K562 (cell line): ENCODE measurements around the gene JSRP1. TPM values are rescaled to one million over a fixed set of nuclear protein-coding genes. Genes with fewer than 3 reads are reported as not detected.

Experiments used
- ATAC-seq: fragments of 200-7000 bp; cut with Tn5 transposase; 3 replicates; pipeline ENCODE4 v1.9.1; 2020; ENCODE audit warnings: moderate library complexity
- BruUV-seq: library from RNA; stranded (reverse); fragments of 400-500 nt; replicated peaks from 2 replicates; lab custom pipeline; 2021; lab: Mats Ljungman, UMichigan
- CTCF ChIA-PET: fragments of 300-600 bp; formaldehyde crosslinking; extraction: SDS; loops from one replicate; lab custom pipeline; 2021; ENCODE audit warnings: low intra/inter-chr PET ratio; lab: Yijun Ruan, JAX
- POLR2A ChIA-PET: fragments of 300-600, 350-650 bp; sonication (Branson Sonifier 250); formaldehyde crosslinking; extraction: SDS; loops from one replicate; lab custom pipeline; 2021; ENCODE audit warnings: antibody characterized with exemption, inconsistent platforms; lab: Yijun Ruan, JAX
- DNase-seq, 4 experiments: peaks; one replicate each; pipeline versions ENCODE4 v3.0.0 to v3.0.0-alpha.2; 2011 to 2018; ENCODE audit warnings: low spot score in 3 of 4, mixed read lengths in 3 of 4; ENCODE audit errors: extremely low read depth in 1 of 4
- FAIRE-seq: peaks from 2 replicates; lab custom pipeline; 2011; peaks lifted over from hg19 to GRCh38; lab: Jason Lieb, UNC
- H2AFZ ChIP-seq: 2 replicates; pipeline ENCODE4 v1.6.0; 2011; ENCODE audit warnings: low read depth, low read length, control low read depth, inconsistent platforms
- H3K27ac ChIP-seq: fragments of 200-600 bp; 3 replicates; pipeline ENCODE4 v1.8.0; 2011; ENCODE audit warnings: low read depth, mild to moderate bottlenecking, control low read depth, inconsistent platforms, low read length, moderate library complexity, mixed read lengths; ENCODE audit errors: extremely low read depth
- H3K27me3 ChIP-seq, 2 experiments: fragments of 300-600 bp in 1 of 2; 2 replicates in 1 of 2; 3 replicates in 1 of 2; pipeline versions ENCODE4 v1.6.0 to v1.8.0; 2011; ENCODE audit warnings: inconsistent platforms in 2 of 2, low read length in 2 of 2, mild to moderate bottlenecking in 1 of 2, mixed read lengths in 1 of 2, moderate library complexity in 1 of 2; ENCODE audit not compliant: control insufficient read depth in 2 of 2, insufficient read depth in 2 of 2
- H3K36me3 ChIP-seq: fragments of 300-600 bp; 3 replicates; pipeline ENCODE4 v1.8.0; 2011; ENCODE audit warnings: mild to moderate bottlenecking, low read length, inconsistent platforms; ENCODE audit not compliant: control insufficient read depth, insufficient read depth
- H3K4me1 ChIP-seq, 2 experiments: fragments of 200-600 bp in 1 of 2; replicated peaks in 1 of 2; 2 replicates in 1 of 2; 3 replicates in 1 of 2; pipeline versions ENCODE4 v1.5.1 to v1.8.0; 2011; ENCODE audit warnings: inconsistent platforms in 2 of 2, low read length in 2 of 2, mild to moderate bottlenecking in 1 of 2, mixed read lengths in 1 of 2, moderate library complexity in 1 of 2; ENCODE audit not compliant: control insufficient read depth in 2 of 2, insufficient read depth in 2 of 2
- H3K4me2 ChIP-seq: 2 replicates; pipeline ENCODE4 v1.6.1; 2011; ENCODE audit warnings: low read length, control low read depth, inconsistent platforms, mixed read lengths; ENCODE audit not compliant: insufficient read depth
- H3K4me3 ChIP-seq: fragments of 200-600 bp; sonication (generic), shearing (Covaris generic); 2 replicates; pipeline ENCODE4 v1.5.1; 2016; ENCODE audit warnings: control low read depth, inconsistent platforms
- H3K79me2 ChIP-seq: fragments of 200-600 bp; 3 replicates; pipeline ENCODE4 v1.8.0; 2011; ENCODE audit warnings: low read length, inconsistent platforms; ENCODE audit not compliant: control insufficient read depth, insufficient read depth
- H3K9ac ChIP-seq, 2 experiments: 2 replicates each; pipeline versions ENCODE4 v1.6.0 to v1.6.1; 2011; ENCODE audit warnings: low read depth in 2 of 2, low read length in 2 of 2, control low read depth in 1 of 2, inconsistent platforms in 1 of 2, mild to moderate bottlenecking in 1 of 2, mixed read lengths in 1 of 2; ENCODE audit not compliant: insufficient read depth in 1 of 2
- H3K9me1 ChIP-seq: one replicate; pipeline ENCODE4 v1.6.0; 2011; ENCODE audit warnings: inconsistent platforms, mild to moderate bottlenecking, low read length, moderate library complexity; ENCODE audit not compliant: control insufficient read depth, insufficient read depth
- H3K9me3 ChIP-seq: replicated peaks from 2 replicates; pipeline ENCODE4 v1.5.1; 2011; ENCODE audit warnings: low read depth, low read length, inconsistent platforms; ENCODE audit not compliant: control insufficient read depth, insufficient read depth
- H4K20me1 ChIP-seq: replicated peaks from 2 replicates; pipeline ENCODE4 v1.6.1; 2011; ENCODE audit warnings: low read length, inconsistent platforms, mixed read lengths; ENCODE audit not compliant: control insufficient read depth, insufficient read depth
- ARHGAP35 ChIP-seq: fragments of 450-650 bp; IDR thresholded peaks from 2 replicates; pipeline ENCODE4 v1.6.1; 2018; ENCODE audit not compliant: partially characterized antibody
- HSF4 ChIP-seq: fragments of 250-450 bp; sonication (Bioruptor Pico); IDR thresholded peaks from 2 replicates; pipeline ENCODE4 v2.1.2; 2022; ENCODE audit warnings: mild to moderate bottlenecking, moderate library complexity, borderline replicate concordance
- IRF2 ChIP-seq: sonication (generic); formaldehyde crosslinking; IDR thresholded peaks from 2 replicates; pipeline ENCODE4 v1.8.1; 2022; ENCODE audit warnings: mild to moderate bottlenecking, missing genetic modification reagents
- MECOM ChIP-seq: fragments of 250-450 bp; sonication (Bioruptor Pico); IDR thresholded peaks from 2 replicates; pipeline ENCODE4 v1.8.0; 2022; ENCODE audit warnings: inconsistent platforms
- NFIC ChIP-seq: fragments of 450-650 bp; IDR thresholded peaks from 2 replicates; pipeline ENCODE4 v1.6.1; 2017; ENCODE audit warnings: mild to moderate bottlenecking, inconsistent platforms
- TCF7 ChIP-seq: sonication (generic); IDR thresholded peaks from 2 replicates; pipeline ENCODE4 v1.6.1; 2016; ENCODE audit warnings: antibody characterized with exemption, borderline replicate concordance
- ZNF263 ChIP-seq: sonication (generic); formaldehyde crosslinking; IDR thresholded peaks from 2 replicates; pipeline ENCODE4 v1.8.0; 2022; ENCODE audit warnings: mild to moderate bottlenecking, missing genetic modification reagents, borderline replicate concordance
- ZNF408 ChIP-seq: fragments of 250-450 bp; sonication (Bioruptor Pico); IDR thresholded peaks from 2 replicates; pipeline ENCODE4 v1.4.0; 2020; ENCODE audit warnings: low read depth, mild to moderate bottlenecking, moderate library complexity
- ZNF780A ChIP-seq: fragments of 250-450 bp; sonication (Bioruptor Pico); IDR thresholded peaks from 2 replicates; pipeline ENCODE4 v1.5.0; 2021; ENCODE audit warnings: mild to moderate bottlenecking
- WGBS: fragments of 100-300 bp; shearing (Covaris generic); methylation state at CpG from one replicate; pipeline ENCODE4 v1.1.6; 2016; ENCODE audit warnings: low coverage, mixed read lengths; ENCODE audit not compliant: insufficient coverage; ENCODE audit errors: missing lambda C conversion rate; 5-methylcytosine and 5-hydroxymethylcytosine counted together
- in situ Hi-C: fragments of 300-500 bp; cut with MboI; formaldehyde crosslinking; loops from 4 replicates; pipeline ENCODE4 v1.15.0; 2018; ENCODE audit warnings: inconsistent platforms, mixed read lengths
- intact Hi-C: fragments of 100-400 bp; cut with micrococcal nuclease; formaldehyde crosslinking; loops from 2 replicates; pipeline ENCODE4 v1.14.2; 2022
- polyA plus RNA-seq, 8 experiments: library from polyadenylated mRNA; depleted of rRNA in 4 of 8; stranded (reverse) in 5 of 8; unstranded in 3 of 8; fragments of >200 nt; fragmentation: Nextera tagmentation in 2 of 8; fragmentation: Illumina TruSeq in 1 of 8; extraction: Ambion mirVana in 2 of 8; extraction: Trizol in 1 of 8; gene quantifications; 2 replicates each; pipeline versions ENCODE4 v1.2.1 to v1.2.3, GENCODE V29; 2011 to 2014; ENCODE audit warnings: inconsistent platforms in 1 of 8, missing spikeins in 1 of 8
- total RNA-seq, 7 experiments: library from RNA; depleted of rRNA in 6 of 7; stranded (reverse); fragments of >200 nt in 6 of 7; fragmentation: Illumina TruSeq in 2 of 7; extraction: Trizol in 2 of 7; gene quantifications; 2 replicates each; pipeline versions ENCODE4 v1.2.1 to v1.2.3, GENCODE V29; 2011 to 2021; ENCODE audit warnings: low replicate concordance in 1 of 7
- TF ChIP-seq, protein P1 (sequence below): sonication (generic); formaldehyde crosslinking; IDR thresholded peaks from 2 replicates; pipeline ENCODE4 v1.8.0; 2022; ENCODE audit warnings: missing genetic modification reagents, mild to moderate bottlenecking, borderline replicate concordance
- TF ChIP-seq, protein P2 (sequence below): conservative IDR thresholded peaks from 2 replicates; pipeline ENCODE4 v1.6.1; 2011; ENCODE audit warnings: low read depth, mild to moderate bottlenecking, low read length; ENCODE audit not compliant: control insufficient read depth
- TF ChIP-seq, protein P3 (sequence below): IDR thresholded peaks from 2 replicates; pipeline ENCODE4 v1.6.1; 2011; ENCODE audit warnings: borderline replicate concordance, low read depth, mild to moderate bottlenecking, moderate library complexity, low read length; ENCODE audit not compliant: insufficient read depth, poor library complexity, severe bottlenecking

Gene JSRP1
- total and polyA plus RNA-seq, 9 of the 15 experiments (the other 6 are each of a cell fraction or from before 2014, with no cell fraction given) = 0.08 to 1.2 (median 0.51) TPM; not detected in 4

DNA sequence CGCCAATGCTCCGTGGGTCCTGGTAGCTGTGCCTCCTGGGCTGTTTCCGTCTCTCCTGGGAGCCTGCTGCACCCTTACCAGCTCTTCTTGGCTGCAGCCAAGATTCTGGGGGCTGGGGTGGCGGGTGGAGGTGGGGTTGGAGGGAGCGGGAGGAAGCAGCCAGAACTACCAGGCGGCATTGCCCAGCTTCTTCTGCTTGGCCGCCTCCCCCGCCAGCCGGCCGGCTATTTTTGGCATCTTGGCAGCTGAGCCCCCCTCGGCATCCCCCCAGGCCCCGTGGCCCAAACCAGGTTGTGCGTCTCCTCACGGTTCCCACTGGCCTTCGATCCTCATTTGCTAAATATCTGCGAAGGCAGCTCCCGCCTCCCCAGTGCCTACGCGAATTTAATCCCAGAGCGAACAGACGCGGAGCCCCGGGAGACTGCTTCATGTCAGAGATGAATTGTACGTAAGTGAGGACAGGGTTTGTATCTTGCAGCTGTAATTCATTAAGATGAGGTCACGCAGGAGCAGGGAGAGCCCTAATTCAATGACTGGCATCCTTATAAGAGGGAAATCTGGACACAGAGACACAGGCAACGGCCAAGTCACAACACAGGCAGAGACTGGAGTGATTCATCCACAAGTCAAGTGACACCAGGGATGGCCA is 38.6 kb upstream of the JSRP1 start:
- Histone ChIP-seq H3K27ac (no peak overlapping the region), H3K9me3 (no peaks in the 10 kb centered on the region), H3K79me2 (no peaks in the 10 kb centered on the region), H3K9me1 (no peaks in the 10 kb centered on the region), H3K4me2 (no peak overlapping the region), H3K27me3 (no peaks in the 10 kb centered on the region), H3K4me3 (no peak overlapping the region), H3K9ac (0 out of 4 replicates have a peak overlapping the region, but pooled peaks of 1 of the 2 experiments have one; percentile 4), H2AFZ (no peak overlapping the region), H3K36me3 (no peaks in the 10 kb centered on the region), H3K4me1 (peaks cover 6 to 42% of the 10 kb centered on the region in 2 experiments), H4K20me1 (no peaks in the 10 kb centered on the region)
- TF ChIP-seq ARHGAP35 (no peak), ZNF780A (CRISPR knock-in tag) (no peak), ZNF263 (CRISPR knock-in tag) (no peak), IRF2 (CRISPR knock-in tag) (no peak), HSF4 (CRISPR knock-in tag) (no peak), MECOM (no peak), ZNF408 (no peak), TCF7 (no peak), NFIC (no peak)
- TF ChIP-seq, protein P1, sequence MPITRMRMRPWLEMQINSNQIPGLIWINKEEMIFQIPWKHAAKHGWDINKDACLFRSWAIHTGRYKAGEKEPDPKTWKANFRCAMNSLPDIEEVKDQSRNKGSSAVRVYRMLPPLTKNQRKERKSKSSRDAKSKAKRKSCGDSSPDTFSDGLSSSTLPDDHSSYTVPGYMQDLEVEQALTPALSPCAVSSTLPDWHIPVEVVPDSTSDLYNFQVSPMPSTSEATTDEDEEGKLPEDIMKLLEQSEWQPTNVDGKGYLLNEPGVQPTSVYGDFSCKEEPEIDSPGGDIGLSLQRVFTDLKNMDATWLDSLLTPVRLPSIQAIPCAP (CRISPR knock-in tag) = no peak
- TF ChIP-seq, protein P2, sequence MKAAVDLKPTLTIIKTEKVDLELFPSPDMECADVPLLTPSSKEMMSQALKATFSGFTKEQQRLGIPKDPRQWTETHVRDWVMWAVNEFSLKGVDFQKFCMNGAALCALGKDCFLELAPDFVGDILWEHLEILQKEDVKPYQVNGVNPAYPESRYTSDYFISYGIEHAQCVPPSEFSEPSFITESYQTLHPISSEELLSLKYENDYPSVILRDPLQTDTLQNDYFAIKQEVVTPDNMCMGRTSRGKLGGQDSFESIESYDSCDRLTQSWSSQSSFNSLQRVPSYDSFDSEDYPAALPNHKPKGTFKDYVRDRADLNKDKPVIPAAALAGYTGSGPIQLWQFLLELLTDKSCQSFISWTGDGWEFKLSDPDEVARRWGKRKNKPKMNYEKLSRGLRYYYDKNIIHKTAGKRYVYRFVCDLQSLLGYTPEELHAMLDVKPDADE = no peak
- TF ChIP-seq, protein P3, sequence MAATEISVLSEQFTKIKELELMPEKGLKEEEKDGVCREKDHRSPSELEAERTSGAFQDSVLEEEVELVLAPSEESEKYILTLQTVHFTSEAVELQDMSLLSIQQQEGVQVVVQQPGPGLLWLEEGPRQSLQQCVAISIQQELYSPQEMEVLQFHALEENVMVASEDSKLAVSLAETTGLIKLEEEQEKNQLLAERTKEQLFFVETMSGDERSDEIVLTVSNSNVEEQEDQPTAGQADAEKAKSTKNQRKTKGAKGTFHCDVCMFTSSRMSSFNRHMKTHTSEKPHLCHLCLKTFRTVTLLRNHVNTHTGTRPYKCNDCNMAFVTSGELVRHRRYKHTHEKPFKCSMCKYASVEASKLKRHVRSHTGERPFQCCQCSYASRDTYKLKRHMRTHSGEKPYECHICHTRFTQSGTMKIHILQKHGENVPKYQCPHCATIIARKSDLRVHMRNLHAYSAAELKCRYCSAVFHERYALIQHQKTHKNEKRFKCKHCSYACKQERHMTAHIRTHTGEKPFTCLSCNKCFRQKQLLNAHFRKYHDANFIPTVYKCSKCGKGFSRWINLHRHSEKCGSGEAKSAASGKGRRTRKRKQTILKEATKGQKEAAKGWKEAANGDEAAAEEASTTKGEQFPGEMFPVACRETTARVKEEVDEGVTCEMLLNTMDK = no peak
- ChIA-PET CTCF (no interaction called here), POLR2A (interaction anchor here (0.6 to 2.0 kb wide), 8 partner anchors 11 to 1381 kb away, joined by 3 to 8 read pairs (median 4); no protein-coding TSS in a partner anchor)
- intact Hi-C loops (no loop called here), in situ Hi-C loops (no loop called here)
- no TSS peak for BruUV-seq
- whole genome bisulfite sequencing = 43% methylated on average over 13 of the region's 26 CpGs
- DNase-seq = no peak
- no peak; the same call in 2 of the 3 replicates for ATAC-seq
- FAIRE-seq = no peak
